HG03175 (cell line): Measurements from ENCODE around the gene PTPN4.

ENCODE experiments used
- ATAC-seq: cut with Tn5 transposase; IDR thresholded peaks from one replicate; pipeline ENCODE4 v1.9.1; 2021; ENCODE audit warnings: mild to moderate bottlenecking, moderate library complexity; ENCODE audit not compliant: unreplicated experiment

PTPN4 gene

DNA sequence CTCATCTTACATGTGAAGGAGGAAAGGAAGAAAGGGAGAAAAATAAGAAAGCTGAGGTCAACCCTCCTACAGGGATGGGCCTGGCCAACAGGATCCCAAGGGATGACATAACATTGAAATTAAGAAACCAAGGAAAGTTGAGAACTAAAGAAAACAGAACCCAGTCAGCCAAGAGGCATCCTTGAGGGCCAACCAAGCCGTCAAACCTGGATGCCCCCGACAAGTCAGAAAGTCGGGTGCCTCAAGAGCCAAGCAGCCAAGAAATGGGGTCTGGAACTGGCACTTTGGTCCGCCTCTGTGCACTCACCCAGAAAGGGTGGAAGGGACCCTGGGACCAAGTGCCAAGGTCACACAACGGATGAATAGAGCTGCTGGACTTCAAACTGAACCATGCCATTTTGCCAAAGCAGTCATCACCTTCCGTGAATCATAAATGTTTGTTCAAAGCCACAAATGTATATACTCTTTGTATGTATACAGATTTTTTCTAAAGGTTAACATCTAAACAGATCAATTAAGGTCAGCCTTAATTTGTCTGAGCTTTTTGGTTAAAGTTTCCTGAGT, 27.0 kb upstream of the PTPN4 start:
- no peak for ATAC-seq

DNA sequence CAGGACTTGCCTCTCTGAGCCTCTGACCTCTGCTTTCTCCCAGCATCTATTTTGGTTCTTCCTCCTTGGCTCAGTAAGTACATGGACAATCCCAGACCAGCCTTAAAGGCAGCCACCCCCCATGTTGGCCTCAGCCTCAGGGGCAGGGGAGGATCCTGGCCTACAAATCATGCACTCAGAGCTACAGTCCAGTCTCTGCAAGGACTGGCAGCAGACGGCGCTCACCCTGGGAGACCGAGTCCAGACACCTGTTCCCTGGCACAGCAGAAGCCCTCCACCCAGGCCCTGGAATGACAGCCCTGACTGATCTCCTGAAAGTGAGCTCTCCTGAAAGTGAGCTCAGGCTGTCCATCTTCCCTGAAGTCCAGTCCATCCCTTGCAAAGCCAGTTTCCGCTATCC, 25.7 kb upstream of the PTPN4 start:
- no peak for ATAC-seq

DNA sequence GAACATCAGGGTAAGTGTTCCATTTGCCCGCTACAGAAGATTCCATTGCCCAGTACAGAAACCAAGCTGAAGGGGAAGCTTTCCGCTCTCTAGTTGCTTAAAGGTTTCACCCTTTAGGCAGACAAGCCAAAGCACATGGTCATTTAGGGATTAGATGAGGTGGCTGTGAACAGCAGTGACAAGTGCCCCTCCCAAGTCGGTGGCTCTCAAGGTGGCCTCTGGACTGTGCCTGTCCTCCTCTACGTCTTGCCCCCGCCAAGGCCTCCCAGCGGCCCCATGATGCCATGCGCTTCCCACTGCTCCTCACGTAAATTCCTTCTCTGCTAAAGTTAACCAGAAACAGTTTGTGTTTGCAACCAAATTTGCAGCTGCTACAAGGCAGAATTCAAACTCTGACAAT, 24.2 kb upstream of the PTPN4 start:
- ATAC-seq: no peak

GRCh38 chr2:119736021-119736420, 23.7 kb upstream of the PTPN4 start:
- no peak for ATAC-seq

GRCh38 chr2:119739580-119740255, 20.0 kb upstream of the PTPN4 start:
- ATAC-seq: no peak

DNA sequence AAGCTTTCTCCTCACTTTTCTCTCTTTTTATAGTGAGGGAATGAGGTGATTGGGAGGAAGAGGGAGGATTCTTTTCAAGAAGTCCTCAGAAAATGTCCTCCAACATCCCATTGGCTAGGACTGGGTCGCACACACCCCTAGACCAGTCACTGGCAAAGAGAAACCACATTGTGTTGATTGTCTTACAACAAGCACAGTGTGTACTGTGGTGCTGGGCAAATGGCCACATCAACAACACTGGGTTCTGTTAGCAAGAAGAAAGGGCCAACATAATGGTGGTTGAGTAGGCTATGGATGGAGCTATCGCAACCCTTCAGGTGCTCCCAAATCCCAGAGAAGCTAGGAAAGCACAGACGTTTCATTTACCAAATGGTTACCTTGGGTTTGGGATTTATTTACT, 18.7 kb upstream of the PTPN4 start:
- no peak for ATAC-seq

DNA sequence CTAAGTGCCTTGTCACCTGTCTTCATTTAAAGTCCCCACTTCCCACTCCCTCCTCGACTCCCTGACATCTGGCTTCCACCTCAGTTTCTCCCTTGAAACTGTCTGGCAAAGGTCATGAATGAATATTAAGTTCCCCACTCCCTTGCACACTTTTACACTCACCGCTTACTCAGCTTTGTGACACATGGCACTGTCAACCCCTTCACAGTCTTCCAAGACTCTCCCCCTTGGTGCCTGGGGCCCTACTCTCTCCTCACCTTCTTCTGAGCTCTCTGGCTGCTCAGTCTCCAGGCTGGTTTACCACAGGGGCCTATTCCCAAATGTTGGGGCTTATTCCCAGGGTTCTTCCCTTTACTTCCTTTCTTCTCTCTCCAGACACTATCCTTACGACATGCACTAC, 17.9 kb upstream of the PTPN4 start:
- no peak for ATAC-seq

- no peak for ATAC-seq
Measured at GRCh38 chr2:119744335-119744939, 15.3 kb upstream of the PTPN4 start.

GRCh38 chr2:119745566-119745965, 14.2 kb upstream of the PTPN4 start:
- ATAC-seq: no peak

GRCh38 chr2:119746836-119747686, 12.7 kb upstream of the PTPN4 start:
- ATAC-seq: no peak

DNA sequence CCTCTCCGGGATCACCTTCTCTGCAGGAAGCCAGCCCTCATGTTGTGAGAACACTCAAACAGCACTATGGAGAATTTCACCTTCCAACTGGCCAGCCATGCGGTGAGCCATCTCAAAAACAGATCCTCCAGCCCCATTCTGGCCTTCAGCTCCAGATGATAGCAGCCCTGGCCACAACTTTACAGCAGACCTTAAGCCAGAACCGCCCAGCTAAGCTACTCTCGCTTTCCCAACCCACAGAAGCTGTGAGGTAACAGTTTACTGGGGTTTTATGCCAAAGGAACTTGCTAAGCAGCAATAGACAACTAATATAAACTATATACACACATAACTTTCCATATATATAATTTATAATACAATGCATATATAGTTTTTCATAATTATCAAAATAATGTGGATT, 11.6 kb upstream of the PTPN4 start:
- ATAC-seq: no peak

DNA sequence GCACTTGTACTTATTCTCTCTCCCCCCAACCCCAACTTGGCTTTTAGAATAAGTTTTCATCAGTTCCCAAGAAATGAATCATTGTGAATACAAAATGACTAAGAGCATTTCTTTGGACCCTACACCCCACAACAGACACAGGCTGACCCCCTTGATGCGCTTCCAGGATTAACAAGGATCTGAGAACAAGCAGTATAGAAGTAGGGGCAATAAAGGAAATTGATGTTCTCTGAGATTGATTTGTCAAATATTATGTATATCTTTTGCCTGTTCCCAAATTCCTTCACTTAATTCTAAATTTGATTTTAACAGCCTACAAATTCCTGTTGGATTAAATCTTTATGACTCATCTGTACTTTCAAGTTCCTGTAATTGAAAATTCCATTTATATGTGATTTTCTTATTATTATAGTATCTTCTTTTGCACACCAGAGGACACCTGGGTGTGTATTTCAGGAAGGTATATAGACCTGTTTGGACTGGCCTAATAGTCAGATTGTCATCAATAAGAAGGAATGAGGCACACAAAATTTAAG, 10.2 kb upstream of the PTPN4 start:
- ATAC-seq: no peak

GRCh38 chr2:119751706-119752105, 8.0 kb upstream of the PTPN4 start:
- no peak for ATAC-seq

DNA sequence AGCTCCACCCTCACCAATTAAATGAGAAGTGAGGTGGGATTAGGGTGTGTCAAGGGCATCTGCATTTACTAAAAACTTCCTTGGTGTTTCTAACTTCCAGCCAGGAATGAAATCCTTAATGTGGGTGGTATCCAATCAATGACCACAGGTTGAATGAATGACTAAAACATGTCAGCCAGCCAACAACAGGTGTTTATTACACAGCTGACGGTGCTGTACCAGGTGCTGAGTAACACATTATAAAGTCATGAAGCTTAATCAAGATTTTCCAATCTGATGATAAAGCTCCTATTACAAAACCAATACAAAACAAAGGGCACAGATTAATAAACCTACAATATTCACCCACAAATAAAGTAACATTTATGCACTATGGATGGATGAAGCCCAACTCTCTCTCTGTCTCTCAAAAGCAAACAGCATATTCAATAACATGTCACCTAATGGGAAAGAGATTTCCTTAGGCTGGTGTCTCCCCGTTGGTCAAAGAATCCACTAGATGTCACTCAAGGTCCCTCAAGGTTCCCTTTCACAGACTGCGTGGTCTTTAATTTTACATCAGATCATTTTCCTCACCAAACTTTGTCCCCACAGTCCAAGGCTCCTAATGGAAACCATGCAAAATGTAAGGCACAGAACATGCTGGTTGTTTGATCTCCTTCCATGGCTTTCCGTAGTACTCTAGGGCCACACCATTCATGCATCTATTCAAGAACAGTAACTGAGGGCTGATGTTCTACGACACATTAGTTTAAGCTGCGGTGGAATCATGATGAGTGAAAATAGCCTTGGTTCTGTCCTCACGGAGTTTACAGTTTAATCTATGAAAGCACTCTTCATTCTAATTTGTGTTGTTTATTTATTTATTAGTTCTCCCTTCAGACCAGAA, 6.4 kb upstream of the PTPN4 start:
- peak; percentile 55 for ATAC-seq

DNA sequence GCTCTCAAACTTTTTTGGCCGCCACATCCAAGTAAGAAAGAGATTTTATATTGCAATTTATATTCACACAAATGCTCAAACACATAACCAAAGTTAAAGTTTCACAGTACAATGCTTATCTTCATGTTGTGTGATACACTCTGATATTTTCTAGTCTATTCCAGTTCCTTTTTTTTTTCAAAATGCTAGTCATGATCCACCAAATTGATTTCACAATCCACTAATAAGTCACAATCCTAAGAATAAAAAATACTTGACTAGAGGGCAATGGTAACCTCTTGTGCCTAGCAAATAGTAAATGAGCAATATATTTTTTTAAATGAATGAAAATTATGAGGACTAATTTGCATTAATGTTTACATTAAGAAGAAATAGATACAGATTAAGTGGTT, 5.8 kb upstream of the PTPN4 start:
- no peak for ATAC-seq

DNA sequence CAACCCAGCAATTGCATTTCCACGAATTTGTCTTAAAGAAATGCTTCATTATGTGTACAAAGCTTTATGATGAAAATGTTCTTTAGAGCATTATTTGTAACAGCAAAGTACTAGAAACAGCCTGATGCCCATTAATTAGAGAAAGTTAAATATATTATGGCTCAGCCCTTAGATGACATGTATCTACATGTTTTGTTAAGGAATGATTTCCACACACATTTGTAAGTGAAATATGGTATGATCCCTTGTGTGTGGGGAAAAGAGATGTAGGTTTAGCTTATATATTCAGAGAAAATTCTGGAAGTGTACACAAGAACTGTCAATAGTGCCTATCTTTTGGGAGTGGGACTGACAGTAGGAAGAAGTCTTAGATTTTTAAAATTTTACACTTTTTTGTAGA, 3.8 kb upstream of the PTPN4 start:
- ATAC-seq: no peak

DNA sequence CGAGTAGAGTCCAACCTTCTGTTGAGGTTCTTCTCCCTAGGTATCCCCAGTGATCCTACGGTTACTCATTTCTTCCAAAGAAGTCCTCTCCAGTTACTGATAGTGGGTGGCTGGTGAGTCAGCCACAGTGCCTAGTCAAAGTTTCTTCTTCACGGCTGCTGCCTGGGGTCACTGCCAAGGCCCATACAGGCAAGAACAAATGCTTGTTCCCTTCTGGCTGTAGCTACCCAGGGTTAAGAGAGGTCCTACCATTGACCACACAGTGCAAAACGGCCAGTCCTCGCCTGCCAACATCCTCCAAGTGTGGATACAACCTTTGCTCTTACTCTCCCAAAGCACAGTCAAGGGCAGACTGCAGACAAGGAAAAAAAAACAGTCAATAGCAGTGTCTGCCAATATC, 2.9 kb upstream of the PTPN4 start:
- ATAC-seq: no peak

- ATAC-seq: no peak
Measured at GRCh38 chr2:119758881-119759450, 756 bp upstream of the PTPN4 start.

- ATAC-seq: peak; percentile 19
Measured at GRCh38 chr2:119760237-119760955, 674 bp downstream of the PTPN4 start.

- no peak for ATAC-seq
Measured at GRCh38 chr2:119760956-119761275, 1.2 kb downstream of the PTPN4 start.
